Ovary (tissue), 3 donors: ENCODE data around the gene FOXN4.

ENCODE experiments used
- CTCF ChIP-seq, 3 donors: fragments of 450-650 bp in 2 of 3; fragments of 200-600 bp in 1 of 3; IDR thresholded peaks; one replicate each; pipeline versions ENCODE4 v1.5.1 to v1.8.0; 2016 to 2022; ENCODE audit warnings: antibody characterized with exemption in 3 of 3, mild to moderate bottlenecking in 1 of 3
- EP300 ChIP-seq: sonication (generic); formaldehyde crosslinking; IDR thresholded peaks from one replicate; pipeline ENCODE4 v1.6.1; 2017; ENCODE audit warnings: antibody characterized with exemption
- POLR2A ChIP-seq: fragments of 450-650 bp; IDR thresholded peaks from one replicate; pipeline ENCODE4 v1.6.1; 2017; ENCODE audit warnings: antibody characterized with exemption, mild to moderate bottlenecking, moderate library complexity
- donor health status: DM: no; HTN: no; CAD: no.

DNA sequence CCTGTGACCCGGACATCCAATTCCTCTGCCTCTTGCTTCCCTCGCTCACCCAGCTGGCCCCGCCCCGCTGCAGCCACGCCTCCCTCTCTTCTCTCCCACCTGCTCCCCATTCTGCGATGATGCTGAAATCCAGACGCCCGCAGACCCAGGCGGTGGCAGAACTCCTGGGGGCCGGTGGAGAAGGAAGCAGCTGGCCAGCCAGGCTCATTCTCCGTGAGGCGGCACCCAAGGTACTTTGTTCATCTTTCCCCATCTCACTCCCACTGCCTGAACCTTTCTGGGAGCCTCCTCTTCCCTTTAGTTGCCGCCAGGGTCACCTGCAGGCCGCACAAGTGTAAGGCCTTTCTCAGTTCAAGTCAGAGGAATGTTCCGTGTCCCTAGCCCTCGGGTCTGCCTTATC, 35.7 kb downstream of the FOXN4 start:
- TF ChIP-seq CTCF (IDR thresholded peaks at IDR 0.05) (no peak), POLR2A (no peak), EP300 (no peak)
